HG03135 (cell line): ENCODE measurements around the gene GDPD4.

Experiments used
- ATAC-seq: cut with Tn5 transposase; IDR thresholded peaks from one replicate; pipeline ENCODE4 v1.9.1; 2021; ENCODE audit warnings: mild to moderate bottlenecking, moderate library complexity; ENCODE audit not compliant: unreplicated experiment

Gene GDPD4

GRCh38 chr11:77244277-77245027 lies 57.0 kb downstream of the GDPD4 start:
- ATAC-seq = no peak

- ATAC-seq = no peak
Observed at GRCh38 chr11:77236901-77237300, 64.6 kb downstream of the GDPD4 start.

GRCh38 chr11:77233011-77233410 lies 68.5 kb downstream of the GDPD4 start:
- no peak for ATAC-seq

- ATAC-seq = no peak
Observed at GRCh38 chr11:77232242-77232641, 69.2 kb downstream of the GDPD4 start.

GRCh38 chr11:77231800-77232199 lies 69.7 kb downstream of the GDPD4 start:
- ATAC-seq = no peak

GRCh38 chr11:77230878-77231605 lies 70.4 kb downstream of the GDPD4 start:
- ATAC-seq = no peak

- no peak for ATAC-seq
Observed at GRCh38 chr11:77223797-77224196, 77.7 kb downstream of the GDPD4 start.

GRCh38 chr11:77217156-77217555 lies 84.3 kb downstream of the GDPD4 start:
- no peak for ATAC-seq

- ATAC-seq = no peak
Observed at GRCh38 chr11:77215106-77215505, 86.4 kb downstream of the GDPD4 start.

GRCh38 chr11:77214557-77214956 lies 86.9 kb downstream of the GDPD4 start:
- no peak for ATAC-seq

GRCh38 chr11:77213589-77214428 lies 87.7 kb downstream of the GDPD4 start:
- no peak for ATAC-seq

- no peak for ATAC-seq
Observed at GRCh38 chr11:77213029-77213579, 88.4 kb downstream of the GDPD4 start.

- ATAC-seq = no peak
Observed at GRCh38 chr11:77212314-77213007, 89.0 kb downstream of the GDPD4 start.

- no peak for ATAC-seq
Observed at GRCh38 chr11:77211594-77212251, 89.8 kb downstream of the GDPD4 start.

- no peak for ATAC-seq
Observed at GRCh38 chr11:77211040-77211451, 90.4 kb downstream of the GDPD4 start.

- ATAC-seq = no peak
Observed at GRCh38 chr11:77209663-77210062, 91.8 kb downstream of the GDPD4 start.

- no peak for ATAC-seq
Observed at GRCh38 chr11:77208535-77208934, 93.0 kb downstream of the GDPD4 start.

- ATAC-seq = no peak
Observed at GRCh38 chr11:77207618-77208313, 93.7 kb downstream of the GDPD4 start.

- ATAC-seq = no peak
Observed at GRCh38 chr11:77207019-77207485, 94.4 kb downstream of the GDPD4 start.
